DND-41 (cell line): ENCODE data around the gene LSG1.
A peak's percentile ranks its signal among the peaks of the same experiment; 100 is the strongest.

Source experiments
- CTCF ChIP-seq: IDR thresholded peaks from 2 replicates; pipeline ENCODE4 v1.5.1; 2012; ENCODE audit warnings: borderline replicate concordance, low read length, moderate library complexity, mild to moderate bottlenecking; ENCODE audit not compliant: poor library complexity, severe bottlenecking; ENCODE audit errors: extremely low read depth
- EZH2 ChIP-seq: IDR thresholded peaks from 3 replicates; pipeline ENCODE4 v1.6.1; 2012; ENCODE audit warnings: borderline replicate concordance, low read depth, mild to moderate bottlenecking, moderate library complexity, low read length, inconsistent platforms; ENCODE audit not compliant: severe bottlenecking

DNA sequence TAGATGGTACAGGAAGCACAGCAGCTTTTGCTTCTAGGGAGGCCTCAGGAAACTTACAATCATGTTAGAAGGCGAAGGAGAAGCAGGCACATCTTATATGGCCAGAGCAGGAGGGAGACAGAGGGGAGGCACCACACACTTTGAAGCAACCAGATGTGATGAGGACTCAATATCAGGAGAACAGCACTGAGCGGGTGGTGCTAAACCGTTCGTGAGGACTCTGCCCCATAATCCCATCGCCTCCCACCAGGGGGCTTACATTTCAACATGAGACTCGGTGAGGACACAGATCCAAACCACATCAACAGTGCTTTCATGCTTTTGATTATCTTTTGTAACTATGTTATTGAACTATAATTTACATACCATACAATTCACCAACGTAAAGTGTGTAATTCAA lies 31.2 kb downstream of the LSG1 start:
- TF ChIP-seq CTCF (peak; percentile 64), EZH2 (no peak)
